Epidermal melanocyte (primary cell): ENCODE results near the gene FUT6.
A peak's percentile ranks its signal among the peaks of the same experiment; 100 is the strongest.

Experiments used
- DNase-seq: peaks from one replicate; pipeline ENCODE4 v3.0.0; 2011; ENCODE audit warnings: low spot score; ENCODE audit not compliant: insufficient read length

The FUT6 gene

DNA sequence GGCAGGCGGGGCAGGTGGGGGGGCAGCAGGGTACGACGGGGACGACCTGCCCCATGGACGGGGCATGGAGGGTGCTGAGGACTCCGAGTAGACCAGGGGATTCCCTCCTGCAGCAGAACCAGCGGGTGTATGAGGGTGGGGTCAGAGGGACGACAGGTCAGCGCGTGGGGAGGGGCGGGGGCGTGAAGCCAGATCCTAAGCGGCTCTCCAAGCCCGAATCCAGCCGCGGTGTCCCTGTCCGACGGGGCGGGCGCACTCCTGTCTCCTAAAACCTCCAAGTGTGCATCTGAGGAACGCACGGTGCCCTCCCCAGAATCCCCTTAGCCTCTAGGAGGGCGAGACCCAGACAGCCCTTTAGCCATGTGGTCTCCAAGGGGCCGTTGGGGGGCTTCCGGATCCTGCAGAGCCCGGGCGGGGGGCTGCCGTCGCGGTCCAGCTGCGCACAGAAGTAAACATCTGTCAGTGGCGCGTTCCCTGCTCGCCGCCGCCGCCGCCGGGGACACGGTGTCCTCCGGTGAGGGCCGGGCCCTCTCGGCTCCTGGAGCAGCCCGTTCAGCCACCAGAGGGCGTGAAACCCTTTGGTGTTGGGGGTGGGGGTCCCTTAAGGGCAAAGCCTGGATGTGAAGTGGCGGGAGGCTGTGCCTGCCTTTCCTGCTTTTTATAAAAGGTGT, 33.9 kb downstream of the FUT6 start:
- DNase-seq: peak; percentile 89

DNA sequence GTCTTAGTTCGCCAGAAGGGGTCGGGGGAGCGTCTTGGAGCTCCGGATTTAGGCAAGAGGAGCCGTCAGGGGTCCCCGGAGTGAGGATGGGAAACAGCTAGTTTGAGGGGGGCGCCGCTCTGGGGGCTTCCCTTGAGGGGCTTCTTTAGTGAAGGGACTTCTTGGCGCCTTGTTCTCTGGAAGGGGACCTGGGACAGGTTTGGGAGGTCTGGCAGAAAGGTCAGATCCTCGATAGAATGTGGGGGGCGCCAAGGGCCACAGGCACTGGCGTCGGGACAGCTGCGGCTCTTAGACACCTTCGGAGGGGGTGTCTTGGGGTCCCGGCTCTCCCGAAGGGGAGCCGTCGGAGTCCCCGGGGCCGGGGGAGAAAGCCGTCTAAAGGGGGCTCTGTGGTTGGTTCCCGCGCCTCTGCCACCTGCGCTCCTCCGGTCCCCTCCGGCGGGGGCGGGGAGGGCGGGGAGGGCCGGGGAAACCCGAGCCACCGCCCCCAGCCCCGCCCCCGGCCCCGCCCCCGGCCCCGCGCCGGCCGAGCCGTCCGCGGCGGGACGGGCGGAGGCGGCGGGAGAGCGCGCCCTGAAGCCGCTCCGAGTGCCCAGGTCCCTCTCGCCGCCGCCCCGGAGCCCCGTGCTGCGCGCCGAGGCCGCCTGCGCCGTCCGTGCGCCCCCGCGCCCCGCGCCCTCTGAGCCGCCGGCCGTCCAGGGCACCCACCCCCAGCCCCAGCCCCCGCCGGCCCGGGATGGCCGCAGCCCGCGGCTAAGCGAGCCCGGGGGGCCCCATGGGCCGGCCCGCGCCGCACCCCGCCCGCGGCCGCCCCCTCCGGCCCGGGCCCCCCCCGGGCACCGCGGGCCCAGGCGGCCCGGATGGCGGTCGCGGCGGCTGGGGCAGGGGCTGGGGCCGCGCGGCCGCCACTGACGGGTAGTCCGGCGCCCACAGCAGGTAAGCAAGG, 34.7 kb downstream of the FUT6 start, which contains the start of gene NRTN:
TSS of gene NRTN (plus strand) at position 552 of the 946 bp plus-strand sequence. CDS start 19,099 bp downstream, outside the sequence.
- DNase-seq: no peak

- peak; percentile 98 for DNase-seq
Observed at GRCh38 chr19:5803752-5804515, 35.6 kb downstream of the FUT6 start.

GRCh38 chr19:5803441-5803751, 36.1 kb downstream of the FUT6 start:
- no peak for DNase-seq

GRCh38 chr19:5801796-5802619, 37.5 kb downstream of the FUT6 start:
- DNase-seq: no peak

GRCh38 chr19:5800361-5801270, 38.9 kb downstream of the FUT6 start:
- DNase-seq: no peak

DNA sequence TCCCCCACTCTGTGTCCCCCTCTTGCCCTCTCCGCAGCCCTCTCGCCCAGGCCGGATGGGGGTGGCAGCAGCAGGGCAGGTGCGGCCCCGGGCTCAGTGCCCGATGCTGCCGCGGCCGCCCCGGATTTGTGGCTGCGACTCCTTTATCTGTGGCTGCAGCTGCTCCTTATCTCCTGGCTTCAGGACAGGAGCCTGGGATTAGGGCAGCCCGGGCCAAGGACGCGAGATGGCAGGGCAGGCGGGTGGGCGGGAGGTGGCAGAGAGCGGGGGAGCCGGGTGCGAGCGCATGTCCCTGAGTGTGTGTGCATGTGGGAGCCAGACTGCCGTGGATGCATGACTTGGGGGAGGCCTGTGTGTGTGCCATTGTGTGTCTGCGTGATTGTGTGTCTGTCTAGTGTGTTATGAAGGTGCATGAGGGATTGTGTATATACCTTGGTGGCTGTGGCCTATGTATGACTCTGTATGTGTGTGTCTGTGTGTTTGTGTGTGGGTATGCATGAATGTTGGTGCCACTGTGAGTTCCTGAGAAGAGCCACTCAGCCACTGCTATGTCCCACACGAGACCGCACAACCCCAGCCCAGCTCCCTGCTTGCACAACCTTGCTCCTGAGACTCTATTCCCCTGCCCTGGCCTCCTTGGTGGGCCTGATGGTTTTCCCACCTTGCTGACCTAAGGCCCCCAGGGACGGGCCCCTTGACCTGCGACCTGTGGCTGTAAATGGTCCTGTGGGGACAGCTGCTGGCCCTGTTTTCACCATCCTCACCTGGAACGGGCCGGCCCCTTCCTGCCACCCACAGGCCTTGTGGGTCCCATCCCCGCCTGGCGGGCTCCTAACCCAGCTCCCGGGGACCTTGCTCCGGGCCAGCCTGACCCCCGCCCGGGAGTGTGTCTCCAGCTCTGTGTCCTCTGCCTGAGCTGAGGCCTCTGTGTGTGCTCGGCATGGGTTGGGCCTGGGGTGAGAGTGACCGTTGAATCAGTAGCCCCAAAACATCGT, 40.0 kb downstream of the FUT6 start:
- DNase-seq: no peak

DNA sequence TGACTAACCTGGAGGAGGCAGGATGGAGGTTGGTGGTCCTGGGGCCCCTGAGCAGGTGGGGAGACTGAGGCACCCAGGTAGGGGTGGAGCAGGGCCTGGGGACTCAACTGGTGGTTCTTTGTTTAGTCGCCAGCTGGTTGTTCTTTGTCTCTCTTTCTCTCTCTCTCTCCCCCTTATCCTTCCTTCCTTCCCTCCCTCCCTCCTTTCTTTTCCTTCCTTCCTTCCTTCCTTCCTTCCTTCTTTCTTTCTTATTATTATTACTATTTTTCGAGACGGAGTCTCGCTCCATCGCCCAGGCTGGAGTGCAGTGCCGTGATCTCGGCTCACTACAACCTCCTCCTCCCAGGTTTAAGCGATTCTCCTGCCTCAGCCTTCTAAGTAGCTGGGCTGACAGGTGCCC, 41.3 kb downstream of the FUT6 start:
- no peak for DNase-seq

DNA sequence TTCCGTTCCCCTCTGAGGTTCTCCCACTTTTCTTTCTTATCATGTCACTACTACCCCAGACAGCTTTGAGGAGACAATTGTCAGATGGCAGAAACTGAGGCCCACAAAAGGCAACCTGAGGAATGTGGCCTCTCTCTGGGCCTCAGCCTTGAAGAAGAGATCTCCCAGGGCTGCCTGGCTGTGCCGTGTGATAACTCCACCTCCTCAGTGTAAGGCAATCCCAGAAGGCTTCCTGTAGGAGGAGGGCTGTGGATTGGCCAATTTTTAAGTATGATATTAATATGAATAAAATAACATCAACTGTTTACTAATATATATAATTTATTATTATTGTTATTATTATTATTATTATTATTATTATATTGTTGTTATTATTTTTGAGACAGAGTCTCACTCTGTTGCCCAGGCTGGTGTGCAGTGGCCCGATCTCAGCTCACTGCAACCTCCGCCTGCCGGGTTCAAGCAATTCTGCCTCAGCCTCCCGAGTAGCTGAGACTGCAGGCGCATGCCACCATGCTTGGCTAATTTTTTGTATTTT, 44.1 kb downstream of the FUT6 start:
- no peak for DNase-seq

GRCh38 chr19:5793188-5793587, 46.3 kb downstream of the FUT6 start:
- DNase-seq: no peak

DNA sequence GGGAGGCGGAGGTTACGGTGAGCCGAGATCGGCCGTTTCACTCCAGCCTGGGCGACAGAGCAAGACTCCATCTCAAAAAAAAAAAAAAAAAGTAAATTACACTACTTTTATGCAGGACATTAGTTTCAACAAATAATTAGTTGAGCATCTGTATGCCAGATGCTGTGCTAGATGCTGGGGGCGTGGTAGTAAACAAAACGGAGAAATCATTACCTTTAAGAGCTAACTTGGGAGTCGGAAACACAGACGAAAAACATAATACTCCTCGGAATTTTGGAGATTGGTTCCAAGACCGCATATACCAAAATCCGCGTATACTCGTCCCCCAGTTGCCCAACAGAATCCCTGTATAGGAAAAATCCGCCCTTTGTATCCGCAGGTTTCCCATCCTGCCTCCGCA, 47.3 kb downstream of the FUT6 start:
- DNase-seq: no peak

- DNase-seq: peak; percentile 100
Observed at GRCh38 chr19:5790559-5791520, 48.7 kb downstream of the FUT6 start, which contains the start of gene DUS3L. Gene DUS3L (minus strand): TSS chr19:5791163. CDS start chr19:5791141, 22 bp downstream.

- no peak for DNase-seq
Observed at GRCh38 chr19:5789886-5790558, 49.5 kb downstream of the FUT6 start.

GRCh38 chr19:5789351-5789761, 50.1 kb downstream of the FUT6 start:
- no peak for DNase-seq

- no peak for DNase-seq
Observed at GRCh38 chr19:5788422-5788821, 51.1 kb downstream of the FUT6 start.

DNA sequence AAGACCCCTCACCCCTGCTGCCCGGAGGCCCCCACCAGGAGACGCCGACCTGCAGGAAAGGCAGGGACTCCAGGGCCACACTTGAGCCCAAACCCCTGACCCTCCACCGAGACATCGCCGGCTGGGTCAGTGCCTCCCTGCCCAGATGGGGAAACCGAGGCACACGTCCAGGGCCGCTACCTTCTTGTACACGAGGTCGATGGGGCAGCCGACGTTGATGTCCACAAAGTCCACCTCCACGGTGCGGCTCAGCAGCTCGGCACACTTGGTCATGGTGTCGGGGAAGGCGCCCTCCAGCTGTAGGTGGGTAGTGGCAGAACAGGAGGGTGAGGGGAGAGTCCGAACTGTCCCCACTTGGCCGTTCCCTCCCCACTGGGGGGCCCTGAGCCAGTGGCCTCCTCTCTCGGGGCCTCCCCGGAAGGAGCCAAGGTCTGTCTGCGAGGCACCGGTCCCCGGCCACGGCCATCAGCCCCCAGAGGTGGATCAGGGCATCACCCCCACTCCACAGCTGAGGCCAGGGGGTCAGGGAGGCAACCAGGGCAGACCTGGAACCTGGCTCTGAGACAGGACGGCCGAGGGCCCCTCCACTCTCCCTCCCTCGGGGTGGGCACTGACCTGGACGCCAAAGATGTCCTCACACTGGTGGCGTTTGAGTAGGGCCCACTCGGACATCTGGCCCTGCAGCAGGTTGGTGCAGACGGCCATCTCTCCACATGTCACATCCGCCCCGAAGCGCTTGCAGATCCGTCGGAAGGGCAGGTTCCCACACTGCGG, 51.9 kb downstream of the FUT6 start:
- no peak for DNase-seq
